Measurements from ENCODE around the gene GCN1. TPM values are rescaled to one million over a fixed set of nuclear protein-coding genes. Genes with fewer than 3 reads are reported as not detected.

Gene GCN1
- total RNA-seq, 1 experiment from 2014 or later = 181 TPM

- TF ChIP-seq ARID4B (CRISPR knock-in tag; IDR thresholded peaks at IDR 0.05; ENCODE audit: borderline replicate concordance) = no peak
- no peak for TF ChIP-seq IRF1 (CRISPR knock-in tag; IDR thresholded peaks at IDR 0.05)
- no peak for TF ChIP-seq RELA (CRISPR knock-in tag; IDR thresholded peaks at IDR 0.05; ENCODE audit: borderline replicate concordance)
Measured at GRCh38 chr12:120215766-120216735, 21.5 kb upstream of the GCN1 start (continued).

- Mint-ChIP-seq H3K36me3 (peaks cover 51% of the 10 kb centered on the region), H3K27ac (no peak overlapping the region), H3K9me3 (no peaks in the 10 kb centered on the region), H3K27me3 (ENCODE audit: low read depth) (no peaks in the 10 kb centered on the region), H3K4me3 (no peak overlapping the region), H3K4me1 (peaks cover 8% of the 10 kb centered on the region)
- POLR2A ChIA-PET = no interaction called here
- CTCF ChIA-PET = interaction anchor here (0.6 to 1.1 kb wide), 3 partner anchors 13 to 20 kb away, joined by 3 read pairs; no protein-coding TSS in a partner anchor
- ATAC-seq (no peak), DNase-seq (ENCODE audit: low spot score) (no peak)
- TF ChIP-seq CDX4 (CRISPR knock-in tag; IDR thresholded peaks at IDR 0.05; ENCODE audit: borderline replicate concordance) (no peak), ZBTB43 (CRISPR knock-in tag; IDR thresholded peaks at IDR 0.05) (no peak)
Measured at GRCh38 chr12:120215357-120215735, 20.8 kb upstream of the GCN1 start.

GRCh38 chr12:120214626-120215356, 20.3 kb upstream of the GCN1 start:
- ChIA-PET CTCF (interaction anchor here (0.6 to 1.1 kb wide), 3 partner anchors 13 to 20 kb away, joined by 3 read pairs; no protein-coding TSS in a partner anchor), POLR2A (no interaction called here)
- H3K36me3 Mint-ChIP-seq = peaks cover 51% of the 10 kb centered on the region
- no peak for TF ChIP-seq GTF2I (CRISPR knock-in tag; conservative IDR thresholded peaks at IDR 0.05)
- no peak for TF ChIP-seq NFE2L1 (CRISPR knock-in tag; IDR thresholded peaks at IDR 0.05)
- TF ChIP-seq HMGXB4 (CRISPR knock-in tag; IDR thresholded peaks at IDR 0.05) = no peak
- no peak for TF ChIP-seq ZNF263 (CRISPR knock-in tag; IDR thresholded peaks at IDR 0.05; ENCODE audit: low read depth)
- no peak for TF ChIP-seq JUN (CRISPR knock-in tag; IDR thresholded peaks at IDR 0.05)
- no peak for TF ChIP-seq ZSCAN18 (CRISPR knock-in tag; IDR thresholded peaks at IDR 0.05)
- no peak for TF ChIP-seq AFF4 (CRISPR knock-in tag; IDR thresholded peaks at IDR 0.05; ENCODE audit: borderline replicate concordance)
- TF ChIP-seq ZNF396 (CRISPR knock-in tag; IDR thresholded peaks at IDR 0.05; ENCODE audit: borderline replicate concordance) = no peak
- no peak for TF ChIP-seq IRF1 (CRISPR knock-in tag; IDR thresholded peaks at IDR 0.05)

More at GRCh38 chr12:120214626-120215356, 20.3 kb upstream of the GCN1 start:
- Mint-ChIP-seq H3K27ac (no peak overlapping the region), H3K4me1 (peaks cover 8% of the 10 kb centered on the region), H3K27me3 (ENCODE audit: low read depth) (no peaks in the 10 kb centered on the region), H3K4me3 (no peak overlapping the region), H3K9me3 (no peaks in the 10 kb centered on the region)
- no peak for ATAC-seq
- no peak for DNase-seq (ENCODE audit: low spot score)
